GM20000 (cell line): ENCODE results near the gene COL13A1.

Experiments
- DNase-seq: peaks from one replicate; pipeline ENCODE4 v3.0.0; 2012; ENCODE audit warnings: low spot score
- CTCF ChIP-seq: IDR thresholded peaks from 2 replicates; pipeline ENCODE4 v1.5.1; 2012; ENCODE audit warnings: mild to moderate bottlenecking, control low read depth; ENCODE audit errors: extremely low read depth, missing control alignments

The COL13A1 gene

DNA sequence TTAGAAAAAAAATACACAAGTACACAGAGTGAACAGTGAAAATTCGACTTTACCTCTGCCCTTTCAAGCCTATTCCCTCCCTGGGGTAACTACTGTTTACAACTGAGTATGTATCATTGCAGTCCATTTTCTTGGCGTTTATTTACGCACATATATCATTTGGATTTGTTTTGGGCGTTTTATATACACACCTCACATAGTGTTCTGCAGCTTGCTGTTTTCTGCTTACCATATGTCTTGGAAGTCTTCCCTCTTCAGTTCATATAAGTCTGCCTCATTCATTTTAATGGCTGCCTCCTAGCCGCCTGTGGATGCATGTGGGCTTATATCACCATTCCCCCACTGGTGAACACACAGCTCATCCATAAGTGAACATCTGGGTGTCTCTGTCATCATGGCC lies 41.6 kb upstream of the COL13A1 start:
- no peak for TF ChIP-seq CTCF

DNA sequence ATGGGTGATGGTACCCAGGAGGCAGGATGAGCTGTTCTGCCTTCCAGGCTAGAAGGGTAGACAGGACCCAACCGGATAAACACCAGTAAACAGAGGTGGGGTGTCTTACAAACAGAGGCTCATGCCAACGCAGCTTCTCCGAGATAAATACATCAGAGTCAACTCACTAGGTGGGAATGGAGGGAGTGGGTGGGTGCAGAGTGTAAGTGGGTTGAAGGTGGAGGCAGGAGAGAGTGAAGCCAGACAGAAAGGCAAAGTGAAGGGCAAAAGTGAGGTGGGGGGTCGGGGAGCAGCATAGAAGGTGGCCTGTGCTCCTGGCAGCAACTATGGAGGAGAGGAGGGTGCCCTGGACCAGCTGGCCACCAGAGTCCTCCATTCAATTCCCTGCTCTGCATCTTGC lies 40.4 kb upstream of the COL13A1 start:
- DNase-seq: no peak

More for the DNA sequence above, 41.6 kb upstream of the COL13A1 start:
- DNase-seq: no peak

GRCh38 chr10:69766161-69766910 lies 35.4 kb upstream of the COL13A1 start:
- no peak for DNase-seq
- TF ChIP-seq CTCF: no peak

More for the DNA sequence above, 40.4 kb upstream of the COL13A1 start:
- TF ChIP-seq CTCF: no peak

DNA sequence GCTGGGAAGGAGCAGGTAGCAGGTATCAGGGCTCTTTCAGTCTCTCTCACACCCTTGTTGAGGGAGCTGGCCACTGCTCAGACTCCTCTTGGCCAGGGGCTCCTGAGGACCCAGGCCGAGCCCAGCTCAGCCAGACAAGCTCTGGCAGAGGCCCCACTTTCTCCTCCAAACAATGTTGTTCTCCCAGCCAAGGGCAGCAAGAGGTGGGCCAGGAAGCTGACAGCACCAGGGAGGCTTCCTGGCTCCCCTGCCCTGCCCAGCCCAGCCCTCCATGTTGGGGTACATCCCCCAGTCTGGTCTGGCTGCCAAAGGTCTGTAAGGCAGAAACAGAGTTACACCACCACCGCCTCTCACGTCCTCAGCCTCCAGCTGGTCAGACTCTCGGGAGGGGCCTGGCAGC lies 33.9 kb upstream of the COL13A1 start:
- DNase-seq: no peak
- no peak for TF ChIP-seq CTCF

DNA sequence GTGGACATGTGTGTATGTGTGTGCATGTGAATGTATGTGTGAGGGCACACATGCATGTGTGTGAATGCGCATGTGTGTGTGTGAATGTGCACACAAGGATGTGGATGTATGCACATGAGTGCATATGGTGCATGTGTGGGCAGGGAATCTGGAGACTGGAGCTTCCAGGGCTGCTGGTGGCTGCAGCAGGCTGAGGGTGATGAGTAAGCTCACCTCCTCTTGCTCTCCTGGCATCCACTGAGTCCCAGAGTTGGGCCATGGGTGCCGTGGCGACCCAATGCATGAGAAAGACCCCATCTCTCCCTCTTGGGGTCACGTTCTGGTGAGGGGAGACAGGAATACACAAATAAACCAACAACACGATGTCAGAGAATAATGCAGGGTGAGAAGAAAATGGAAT lies 33.3 kb upstream of the COL13A1 start:
- TF ChIP-seq CTCF: no peak
- no peak for DNase-seq

- DNase-seq: no peak
- TF ChIP-seq CTCF: no peak
These were observed 32.2 kb upstream of the COL13A1 start for GRCh38 chr10:69769395-69769992.

DNA sequence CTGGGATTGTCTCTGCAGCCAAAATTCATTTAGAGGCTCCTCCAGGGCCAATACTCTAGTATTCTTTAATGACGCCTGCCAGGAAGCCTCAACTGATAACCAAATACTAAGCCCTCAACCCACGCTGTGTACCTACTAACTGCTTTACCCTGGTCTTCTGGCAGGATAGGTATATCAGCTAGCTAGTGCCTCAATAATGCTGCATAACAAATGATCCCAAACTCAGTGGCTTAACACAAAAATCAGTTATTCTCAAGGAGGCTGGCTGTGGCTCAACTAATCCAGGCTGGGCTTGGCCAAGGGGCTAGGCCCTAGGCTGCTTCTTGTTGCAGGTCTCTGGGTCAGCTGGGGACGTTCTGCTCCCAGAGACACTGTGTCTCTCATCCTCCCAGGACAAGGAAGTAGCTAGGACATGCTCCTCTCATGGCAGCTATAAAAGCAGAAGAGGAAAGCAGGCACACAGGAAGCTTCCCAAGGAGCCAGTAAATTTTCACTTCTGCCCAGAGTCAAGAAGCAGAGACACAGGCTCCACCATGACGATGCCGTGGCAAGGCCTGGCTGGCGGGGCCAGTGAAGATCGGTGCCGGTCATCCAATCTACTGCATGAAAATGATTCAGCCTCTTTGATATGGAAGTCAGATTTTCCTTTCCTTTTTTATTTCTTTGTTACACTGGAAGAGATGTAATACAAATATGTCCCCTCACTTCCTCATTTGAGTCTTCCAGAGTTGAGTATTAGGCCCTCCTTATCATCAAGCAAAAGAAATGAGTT lies 28.6 kb upstream of the COL13A1 start:
- TF ChIP-seq CTCF: no peak
- no peak for DNase-seq
